Stimulated activated CD4-positive, alpha-beta T cell treated with anti-CD3 and anti-CD28 coated beads, Interleukin-1b, Interleukin-23, amount 100 ng/mL, for 4 hours (primary cell): ENCODE measurements around the gene PITX3.

Experiments
- DNase-seq, 2 donors: peaks; one replicate each; pipeline ENCODE4 v3.0.0-alpha.2; 2020; ENCODE audit warnings: low read depth in 2 of 2

PITX3 gene

DNA sequence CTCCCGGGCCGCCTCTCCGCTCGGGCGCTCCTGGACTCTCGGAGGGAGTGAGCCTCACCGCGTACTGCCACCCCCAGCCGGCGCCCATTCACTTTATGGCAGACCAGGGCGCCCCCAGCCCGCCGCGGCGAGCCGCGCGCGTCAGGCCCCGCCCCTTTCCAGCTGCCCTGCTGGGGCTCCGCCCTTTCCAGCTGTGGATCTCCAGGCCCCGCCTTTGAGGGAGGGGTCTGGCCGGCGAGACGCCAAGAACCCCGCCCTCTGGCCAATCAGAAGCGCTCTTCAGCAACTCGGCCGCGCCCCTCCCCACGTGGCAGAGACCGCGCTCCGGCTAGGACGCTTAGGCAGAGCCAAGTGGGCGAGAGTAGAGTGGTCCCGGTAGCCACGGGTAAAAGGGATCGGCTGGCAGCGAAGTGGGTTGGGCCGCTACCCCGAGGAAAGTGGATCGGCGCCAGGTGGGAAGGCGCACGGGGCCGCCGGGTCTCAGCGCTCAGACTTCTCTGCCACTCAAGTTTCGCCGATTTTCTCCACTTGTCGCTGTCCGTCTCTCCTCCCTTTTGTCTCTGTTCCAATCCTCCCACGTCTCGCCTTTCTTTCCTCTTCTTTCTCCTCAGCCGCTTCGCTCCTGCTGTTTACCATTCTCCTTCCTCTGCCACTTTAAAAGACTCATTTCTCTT, at the start of gene PITX3:
PITX3 (minus strand) TSS at position 69 of the 674 bp plus-strand sequence. CDS start 9,432 bp downstream, outside the sequence.
- peak; percentile 80 to 87 for DNase-seq

DNA sequence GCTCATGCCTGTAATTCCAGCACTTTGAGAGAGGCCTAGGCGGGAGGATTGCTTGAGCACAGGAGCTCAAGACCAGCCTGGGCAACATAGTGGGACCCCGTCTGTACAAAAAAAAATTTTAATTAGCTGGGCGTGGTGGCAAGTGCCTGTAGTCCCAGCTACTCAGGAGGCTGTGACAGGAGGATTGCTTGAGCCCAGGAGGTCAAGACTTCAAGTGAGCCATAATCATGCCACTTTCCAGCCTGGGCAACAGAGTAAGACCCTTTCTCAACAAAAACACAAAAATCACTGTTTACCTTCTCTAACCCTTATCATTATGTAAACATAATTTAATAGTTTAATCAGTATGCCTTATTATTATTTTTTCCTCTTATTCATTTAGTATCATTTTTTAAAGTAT, 48.5 kb upstream of the PITX3 start:
- DNase-seq: no peak

DNA sequence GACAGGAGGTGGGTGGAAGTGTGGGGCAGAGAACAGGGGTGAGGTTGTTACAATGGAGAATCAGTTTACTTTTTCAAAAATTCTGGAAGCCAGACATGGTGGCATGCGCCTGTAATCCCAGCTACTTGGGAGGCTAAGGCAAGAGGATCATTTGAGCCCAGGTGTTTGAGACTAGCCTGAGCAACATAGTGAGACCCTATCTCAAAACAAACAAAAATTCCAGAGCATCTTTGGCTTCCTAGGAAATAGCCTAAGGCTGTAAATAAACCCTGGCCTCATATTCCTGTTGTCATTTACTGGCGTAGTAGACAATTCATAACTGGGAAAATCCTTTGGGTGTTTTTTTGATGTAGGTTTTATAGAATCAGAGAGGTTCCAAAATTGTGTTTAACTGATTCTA, 48.0 kb upstream of the PITX3 start:
- no peak for DNase-seq

DNA sequence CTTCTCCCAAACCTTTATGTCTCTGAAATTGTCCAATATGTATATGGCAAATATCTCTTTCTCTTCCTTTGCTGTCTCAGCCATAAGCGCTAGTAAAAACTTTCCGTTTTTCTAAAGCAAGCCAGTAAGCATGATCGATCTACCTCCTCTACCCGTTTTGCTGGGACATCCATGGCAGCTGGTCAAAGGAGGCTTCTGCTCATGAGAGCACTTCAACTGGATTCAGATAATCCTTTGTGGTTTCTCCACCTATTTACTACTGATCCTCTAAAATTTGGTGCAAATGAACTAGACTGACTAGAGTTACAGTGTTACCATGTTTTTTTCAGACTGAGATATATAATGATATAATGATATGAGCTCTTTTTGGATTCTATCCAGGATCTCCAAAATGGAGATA, 46.7 kb upstream of the PITX3 start:
- no peak for DNase-seq

DNA sequence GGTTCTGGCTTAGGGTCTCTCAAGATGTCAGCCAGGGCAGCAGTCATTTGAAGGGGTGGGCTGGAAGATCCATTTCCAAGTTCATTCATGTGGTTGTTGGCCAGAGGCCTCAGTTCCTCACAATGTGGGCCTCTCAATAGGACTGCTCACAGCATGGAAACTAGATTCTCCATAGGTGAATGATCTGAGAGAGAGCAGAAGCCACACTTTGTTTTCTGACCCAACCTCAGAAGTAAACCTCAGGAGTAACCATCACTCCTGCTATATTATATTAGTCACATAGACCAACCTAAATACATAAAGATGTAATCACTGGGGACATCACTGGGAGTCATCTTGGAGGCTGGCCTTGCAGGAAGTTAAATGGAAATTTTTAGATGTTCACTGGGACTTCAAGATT, 46.2 kb upstream of the PITX3 start:
- DNase-seq: no peak

DNA sequence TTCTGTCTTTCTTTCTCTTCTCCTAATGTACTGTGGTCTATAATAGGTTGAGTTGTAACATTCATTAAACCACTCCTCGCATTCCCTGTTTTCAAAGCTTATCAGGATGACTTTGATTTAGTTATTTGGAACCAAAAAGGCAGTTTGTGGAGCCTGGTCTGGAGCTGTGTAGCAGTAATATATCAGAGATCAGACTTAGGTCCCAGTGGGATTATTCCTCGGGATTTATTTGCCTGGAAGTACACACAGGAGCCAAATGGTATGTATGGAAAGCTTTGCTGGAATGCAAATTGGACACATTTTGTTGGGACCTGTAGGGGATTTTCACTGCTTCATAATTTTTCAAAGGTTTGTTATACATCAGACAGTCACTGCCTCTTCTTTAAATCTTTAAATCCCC, 44.9 kb upstream of the PITX3 start:
- no peak for DNase-seq

DNA sequence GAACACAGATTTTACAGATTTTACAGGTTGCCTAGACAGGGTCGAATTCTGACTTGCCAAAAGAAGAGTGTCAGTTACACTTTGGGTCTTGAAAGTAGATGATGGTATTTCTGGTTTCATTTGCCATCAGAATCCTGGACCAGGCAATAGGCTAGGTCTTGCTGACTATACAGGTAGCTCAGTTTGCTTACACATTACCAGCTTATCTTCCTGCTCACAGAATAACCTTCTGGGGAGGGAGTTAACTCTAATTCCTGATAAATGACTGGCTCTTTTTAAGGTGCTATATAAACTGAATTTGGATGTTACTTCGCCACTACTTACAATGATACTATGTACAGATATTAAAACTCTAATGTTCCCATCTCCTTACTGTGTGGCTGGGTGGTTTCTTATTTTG, 43.8 kb upstream of the PITX3 start:
- no peak for DNase-seq

DNA sequence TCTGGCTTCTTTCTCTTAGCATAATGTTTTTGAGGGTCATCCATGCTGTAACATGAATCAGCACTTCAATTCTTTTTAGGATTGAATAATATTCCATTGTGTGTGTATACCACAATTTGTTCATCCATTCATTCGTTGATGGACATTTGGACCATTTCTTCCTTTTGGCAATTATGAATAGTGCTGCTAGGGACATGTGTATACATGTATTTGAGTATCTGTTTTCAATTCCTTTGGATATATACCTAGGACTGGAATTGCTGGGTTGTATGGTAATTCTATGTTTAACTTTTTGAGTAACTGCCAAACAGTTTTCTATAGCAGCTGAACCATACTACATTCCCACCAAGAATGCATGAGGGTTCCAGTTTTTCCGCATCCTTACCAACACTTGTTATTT, 43.2 kb upstream of the PITX3 start:
- DNase-seq: no peak

DNA sequence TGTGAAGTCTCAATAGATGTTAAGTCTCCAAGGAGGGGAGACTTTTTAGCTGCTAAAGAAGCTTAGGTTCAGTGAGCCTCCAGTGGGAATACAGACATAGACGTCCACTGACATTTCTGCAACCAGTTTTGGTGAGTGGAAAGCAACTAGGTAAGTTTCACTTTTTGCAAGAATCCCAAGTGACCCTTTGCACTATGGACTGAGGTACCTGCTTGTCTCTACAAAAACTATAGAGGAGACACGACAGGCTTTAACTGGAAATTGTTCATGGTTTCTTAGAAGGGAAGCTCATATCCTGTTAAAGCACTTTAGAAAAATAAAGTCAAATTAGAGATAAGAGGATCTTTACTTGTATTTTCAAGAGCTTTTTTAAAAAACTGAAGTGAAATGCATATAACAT, 42.6 kb upstream of the PITX3 start:
- DNase-seq: no peak

DNA sequence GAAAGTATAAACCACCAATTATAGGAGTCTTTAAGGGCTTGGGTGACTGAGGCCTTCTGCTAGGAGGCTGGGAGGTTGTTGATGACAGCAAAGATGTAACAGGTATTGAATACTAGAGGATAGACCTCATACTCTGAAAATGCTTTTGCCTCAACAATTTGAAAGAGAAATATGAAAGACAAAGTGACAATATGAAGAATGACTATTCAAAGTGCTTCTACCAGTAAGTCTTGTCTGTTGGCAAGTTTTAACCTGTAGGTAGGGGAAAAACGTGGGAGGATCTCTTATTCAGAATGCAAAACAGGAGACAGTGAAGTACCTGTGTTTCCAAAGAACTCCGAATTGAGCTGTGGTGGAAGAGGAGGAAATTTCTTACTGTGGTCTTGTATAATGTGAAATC, 42.2 kb upstream of the PITX3 start:
- no peak for DNase-seq

DNA sequence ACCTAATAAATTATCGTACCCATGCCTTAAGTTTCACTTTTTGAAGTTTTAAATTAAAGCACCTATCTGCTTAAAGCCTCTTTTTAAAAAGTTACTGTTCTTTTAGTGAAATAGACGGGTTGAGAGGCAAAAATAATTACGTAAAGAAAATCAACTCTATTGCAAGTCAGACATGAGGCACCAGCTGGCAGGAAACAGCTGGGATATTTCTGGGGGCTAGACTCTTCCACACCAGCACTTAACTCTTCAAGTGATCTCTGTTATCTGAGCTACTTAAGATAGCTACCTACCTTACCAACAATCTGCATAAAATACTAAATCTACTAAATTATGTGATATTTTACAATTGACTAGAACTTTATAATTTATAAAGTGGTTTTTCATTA, 39.8 kb upstream of the PITX3 start:
- DNase-seq: no peak

DNA sequence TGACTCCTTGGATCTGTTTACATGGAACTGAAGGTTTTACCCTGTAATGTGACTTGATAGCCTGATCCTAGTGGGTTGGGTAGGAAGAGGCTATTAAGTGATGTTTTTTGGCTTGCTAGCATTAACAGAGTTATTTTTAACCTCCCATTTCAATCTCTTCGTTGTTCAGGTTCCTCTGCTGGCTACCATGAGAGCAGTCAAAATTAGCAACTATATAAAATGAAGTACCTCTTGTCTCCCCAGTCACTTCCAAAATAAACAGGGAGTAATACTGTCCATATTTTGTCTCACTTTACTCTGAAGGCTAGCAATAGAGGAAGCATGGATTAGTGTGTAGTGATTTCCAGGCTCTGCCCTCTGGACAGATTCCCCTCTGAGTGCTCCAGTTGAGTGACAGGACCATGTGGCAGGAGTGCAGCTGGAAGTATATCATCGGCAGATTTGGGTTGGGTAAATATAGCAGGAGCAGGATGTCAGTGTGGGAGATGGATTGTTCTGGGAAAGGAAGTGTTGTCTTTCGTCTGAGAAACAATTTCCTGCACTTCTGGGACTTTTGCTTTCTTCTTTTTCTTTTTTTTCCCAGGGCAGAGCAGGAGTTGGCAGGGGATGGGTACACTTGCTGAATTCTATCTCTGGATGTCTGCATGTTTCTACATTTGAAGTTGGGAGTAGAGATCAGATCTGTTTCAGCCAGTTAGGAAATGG, 39.2 kb upstream of the PITX3 start:
- DNase-seq: no peak

DNA sequence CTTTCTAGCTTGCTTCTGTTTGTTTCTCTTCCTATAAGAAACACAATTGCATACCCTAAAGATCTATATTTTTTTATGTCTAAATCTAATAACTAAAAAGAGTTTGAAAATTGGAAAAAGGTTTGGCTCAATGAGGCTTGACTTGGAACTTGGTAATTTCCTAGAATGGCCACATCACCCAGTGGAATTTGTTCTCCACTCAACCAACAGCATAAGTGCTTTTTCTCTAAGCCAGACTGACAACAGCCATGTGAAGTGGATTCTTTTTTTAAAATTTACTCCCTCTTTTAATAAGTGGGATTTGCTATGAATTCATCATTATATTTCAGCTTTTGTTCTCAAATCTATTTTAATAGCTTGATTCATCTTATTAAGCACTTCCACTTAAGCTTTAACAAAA, 37.8 kb upstream of the PITX3 start:
- no peak for DNase-seq

DNA sequence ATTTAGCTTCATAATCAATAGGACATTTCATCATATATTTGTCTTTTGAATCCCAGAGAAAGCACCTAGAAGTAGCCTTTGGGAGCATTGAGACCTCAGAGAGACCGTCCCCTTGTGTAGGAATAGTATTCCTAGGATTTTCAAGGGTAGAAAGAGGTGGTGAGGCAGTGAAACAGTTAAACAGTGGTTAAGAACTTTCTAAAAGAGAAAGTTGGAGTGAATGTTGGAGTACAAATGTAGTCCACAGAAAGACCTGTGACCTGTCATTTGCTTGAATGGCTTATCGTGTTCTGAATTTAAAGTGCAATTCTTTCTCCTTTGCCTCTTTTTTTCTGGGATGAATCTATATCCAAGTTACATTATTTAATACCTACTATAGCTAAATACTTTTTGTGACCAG, 34.0 kb upstream of the PITX3 start:
- DNase-seq: no peak

DNA sequence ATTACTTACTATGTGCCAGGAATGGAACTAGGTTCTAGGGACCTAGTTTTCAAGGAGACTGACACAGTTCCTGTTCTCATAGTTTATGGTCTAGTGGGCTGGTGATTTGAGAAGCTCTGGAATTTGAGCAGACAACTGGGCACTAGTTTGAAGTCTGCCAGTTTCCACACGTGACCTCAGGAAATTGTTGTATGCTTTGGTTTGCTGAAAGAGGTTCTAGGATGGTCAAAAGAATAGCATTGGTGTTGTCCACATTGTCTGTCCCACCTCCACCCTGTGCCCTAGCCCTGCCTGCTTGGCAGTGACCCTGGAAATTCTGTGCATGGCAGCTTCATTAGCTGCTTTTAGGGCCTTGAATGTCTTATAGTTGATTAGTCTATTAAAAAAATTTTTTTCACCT, 32.8 kb upstream of the PITX3 start:
- no peak for DNase-seq

DNA sequence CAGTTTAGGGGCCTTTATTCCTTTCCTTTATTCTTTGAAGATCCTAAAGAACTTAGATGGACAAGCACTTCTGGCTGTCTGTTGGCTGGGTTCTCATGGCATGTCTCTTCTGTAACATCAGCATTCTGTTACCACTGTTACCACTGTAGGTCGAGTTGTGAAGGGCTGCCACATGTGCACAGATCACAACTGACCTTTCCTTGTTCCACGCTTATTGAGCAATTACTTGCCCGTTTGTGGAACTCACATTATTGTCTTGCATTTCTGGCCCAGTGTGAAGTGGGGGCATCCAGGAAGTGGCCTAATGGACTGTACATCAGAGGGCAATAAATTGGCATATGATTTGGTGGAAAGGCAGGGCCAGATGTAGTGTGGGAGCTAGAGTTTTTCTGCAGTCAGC, 27.7 kb upstream of the PITX3 start:
- no peak for DNase-seq

DNA sequence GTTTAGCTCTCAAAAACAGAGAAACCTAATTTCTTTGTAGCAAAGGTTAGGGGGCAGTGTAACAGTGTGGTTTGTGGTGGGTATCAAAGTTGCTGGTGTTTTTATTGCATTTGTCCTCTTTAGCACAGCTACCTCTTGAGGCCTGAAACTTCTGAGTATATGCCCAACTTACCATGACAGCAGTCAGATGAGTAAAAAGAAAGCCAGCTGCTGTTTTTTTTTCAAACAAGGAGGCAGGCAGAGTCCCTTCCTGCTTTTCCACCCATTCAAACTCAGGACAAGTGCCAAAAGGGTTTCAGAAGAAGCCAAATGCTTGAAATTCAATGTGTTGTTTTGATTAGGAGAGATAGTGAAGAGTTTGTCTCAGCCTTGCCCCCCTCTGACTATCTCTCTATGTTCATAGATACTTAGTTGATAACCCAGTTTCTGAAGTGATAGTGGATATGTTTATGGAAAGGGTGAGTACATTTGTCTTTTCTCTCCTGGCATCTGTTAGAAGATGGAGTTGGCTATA, 27.1 kb upstream of the PITX3 start:
- DNase-seq: no peak

DNA sequence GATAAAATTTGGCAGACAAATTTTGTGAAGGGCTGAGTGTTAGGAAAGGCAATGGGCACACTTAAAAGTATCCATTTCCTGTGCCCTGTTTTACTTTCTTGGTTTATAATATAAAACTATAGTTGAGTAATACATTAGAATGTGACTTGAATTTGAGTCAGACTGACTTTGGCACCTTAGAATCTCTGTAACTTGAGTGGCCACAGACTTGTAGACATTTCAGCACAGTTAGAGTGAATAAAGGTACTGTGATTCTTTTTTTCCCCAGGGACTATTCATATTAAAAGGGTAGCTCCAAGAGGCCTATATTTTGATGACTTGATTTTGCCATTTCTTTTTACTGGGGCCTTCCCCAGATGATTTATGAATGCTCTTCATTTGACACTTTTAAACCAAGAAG, 26.4 kb upstream of the PITX3 start:
- DNase-seq: no peak

DNA sequence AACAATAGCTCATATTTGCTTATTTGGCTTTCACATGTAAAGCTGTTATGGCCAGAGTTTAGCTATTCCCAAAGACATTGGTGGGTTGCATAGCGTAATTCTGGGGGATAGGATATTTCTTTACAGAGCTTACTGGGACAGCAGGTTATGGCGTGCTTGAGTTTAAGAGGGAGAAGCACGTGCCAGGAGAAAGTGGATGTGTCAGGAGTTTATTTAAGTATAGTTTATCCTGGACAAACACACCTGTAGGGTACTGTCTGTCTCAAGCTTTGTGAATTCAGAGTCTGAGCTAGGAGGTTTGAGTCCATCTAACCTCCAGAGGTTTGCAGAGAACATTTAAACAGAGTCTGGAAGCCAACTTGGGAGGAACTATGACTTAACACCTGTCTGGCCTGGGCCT, 25.4 kb upstream of the PITX3 start:
- DNase-seq: no peak

DNA sequence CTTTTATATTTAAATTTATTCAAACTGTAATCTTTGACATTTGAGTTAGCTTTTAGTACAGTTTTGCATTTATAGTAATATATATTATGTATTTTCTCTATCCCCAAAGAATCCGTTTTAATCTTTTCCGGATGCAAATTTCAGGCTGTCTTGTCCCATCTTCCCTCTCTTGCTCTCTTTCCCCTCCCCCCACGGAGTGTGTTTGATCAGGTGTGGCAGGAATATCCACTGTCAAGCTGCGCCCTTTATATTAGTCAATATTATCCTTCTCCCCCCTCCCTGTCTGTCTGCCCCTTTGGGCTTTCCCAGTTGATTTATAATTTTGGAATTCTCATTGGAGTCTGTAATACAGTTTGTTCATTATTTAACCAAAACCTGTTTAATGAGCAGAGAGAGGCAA, 23.1 kb upstream of the PITX3 start:
- DNase-seq: no peak

DNA sequence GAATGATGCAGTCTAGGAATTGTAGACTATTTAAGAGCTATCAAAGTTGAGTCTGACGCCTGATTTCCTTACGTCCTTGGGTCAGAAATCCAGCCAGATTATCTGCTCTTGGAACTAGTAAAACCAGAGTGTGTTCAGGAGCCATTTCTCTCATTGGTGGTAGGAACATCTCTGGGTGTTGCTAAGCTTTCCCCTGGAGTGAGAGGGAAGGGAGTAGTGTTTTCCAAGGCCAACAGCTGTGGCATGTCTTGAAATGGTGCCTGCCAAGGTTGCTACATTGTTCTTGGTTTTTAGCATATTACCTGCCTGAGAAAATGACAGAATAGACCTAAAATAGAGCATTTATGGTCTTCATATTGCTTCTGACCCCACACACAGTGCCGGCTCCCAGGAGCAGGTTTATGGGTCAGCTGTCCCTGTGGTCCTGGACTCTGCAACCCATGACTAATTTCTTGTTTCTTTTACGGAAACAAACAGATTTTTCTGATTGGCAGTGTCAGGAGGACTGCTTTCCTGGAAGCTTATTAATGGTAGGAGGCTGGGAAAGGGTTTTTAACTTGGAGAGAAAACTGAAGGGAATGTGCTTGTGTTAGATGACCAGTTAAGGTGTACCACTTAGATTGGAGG, 21.5 kb upstream of the PITX3 start:
- DNase-seq: no peak

DNA sequence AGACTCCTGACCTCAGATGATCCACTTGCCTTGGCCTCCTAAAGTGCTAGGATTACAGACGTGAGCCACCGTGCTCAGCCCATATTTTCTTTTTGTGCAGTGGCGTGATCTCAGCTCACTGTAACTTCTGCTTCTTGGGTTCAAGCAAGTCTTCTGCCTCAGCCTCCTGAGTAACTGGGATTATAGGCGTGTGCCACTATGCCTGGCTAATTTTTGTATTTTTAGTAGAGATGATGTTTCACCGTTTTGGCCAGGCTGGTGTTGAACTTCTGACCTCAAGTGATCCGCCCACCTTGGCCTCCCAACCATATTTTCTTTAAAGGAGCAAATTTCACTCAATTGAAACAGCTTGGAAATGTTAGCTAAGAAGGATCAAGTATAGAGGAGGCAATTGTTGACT, 20.5 kb upstream of the PITX3 start:
- DNase-seq: no peak

DNA sequence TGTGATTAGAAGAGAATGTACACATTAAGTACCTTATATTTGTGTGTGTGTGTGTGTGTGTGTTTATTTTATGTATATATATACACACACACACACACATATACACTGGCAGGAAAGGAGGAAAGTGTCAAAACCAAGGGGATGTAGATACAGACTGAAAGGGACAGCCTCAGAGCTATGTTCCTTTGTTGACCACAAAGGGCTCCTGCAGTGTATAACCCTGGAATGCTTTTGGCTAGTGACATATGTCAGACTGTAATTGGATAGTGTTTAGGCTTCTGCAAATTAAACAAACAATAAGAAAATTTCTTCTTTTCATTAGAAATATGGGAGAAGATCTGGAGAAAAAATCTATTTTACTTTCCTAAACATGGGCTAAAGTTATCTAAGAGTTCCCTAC, 19.9 kb upstream of the PITX3 start:
- DNase-seq: no peak
